Stimulated activated CD4-positive, alpha-beta T cell treated with anti-CD3 and anti-CD28 coated beads, Interleukin-4, amount 100 ng/mL, for 24 hours (primary cell): Measurements from ENCODE around the gene CPZ.

ENCODE experiments used
- DNase-seq: peaks from one replicate; pipeline ENCODE4 v3.0.0-alpha.2; 2020

CPZ gene

DNA sequence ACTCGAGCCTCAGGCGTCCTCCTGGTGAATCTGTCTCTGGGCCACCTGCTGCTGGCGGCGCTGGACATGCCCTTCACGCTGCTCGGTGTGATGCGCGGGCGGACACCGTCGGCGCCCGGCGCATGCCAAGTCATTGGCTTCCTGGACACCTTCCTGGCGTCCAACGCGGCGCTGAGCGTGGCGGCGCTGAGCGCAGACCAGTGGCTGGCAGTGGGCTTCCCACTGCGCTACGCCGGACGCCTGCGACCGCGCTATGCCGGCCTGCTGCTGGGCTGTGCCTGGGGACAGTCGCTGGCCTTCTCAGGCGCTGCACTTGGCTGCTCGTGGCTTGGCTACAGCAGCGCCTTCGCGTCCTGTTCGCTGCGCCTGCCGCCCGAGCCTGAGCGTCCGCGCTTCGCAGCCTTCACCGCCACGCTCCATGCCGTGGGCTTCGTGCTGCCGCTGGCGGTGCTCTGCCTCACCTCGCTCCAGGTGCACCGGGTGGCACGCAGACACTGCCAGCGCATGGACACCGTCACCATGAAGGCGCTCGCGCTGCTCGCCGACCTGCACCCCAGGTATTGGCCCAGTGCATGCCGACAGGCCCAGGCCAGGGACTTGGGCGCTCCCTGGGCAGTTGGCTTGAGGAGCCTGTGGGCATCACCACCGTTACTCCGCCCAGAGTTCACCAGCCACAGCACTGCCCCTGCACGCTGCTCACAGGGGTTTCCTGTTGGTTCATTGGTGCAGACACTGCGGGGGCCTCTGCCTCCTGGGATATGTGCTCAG, 11.3 kb upstream of the CPZ start:
- DNase-seq: no peak

DNA sequence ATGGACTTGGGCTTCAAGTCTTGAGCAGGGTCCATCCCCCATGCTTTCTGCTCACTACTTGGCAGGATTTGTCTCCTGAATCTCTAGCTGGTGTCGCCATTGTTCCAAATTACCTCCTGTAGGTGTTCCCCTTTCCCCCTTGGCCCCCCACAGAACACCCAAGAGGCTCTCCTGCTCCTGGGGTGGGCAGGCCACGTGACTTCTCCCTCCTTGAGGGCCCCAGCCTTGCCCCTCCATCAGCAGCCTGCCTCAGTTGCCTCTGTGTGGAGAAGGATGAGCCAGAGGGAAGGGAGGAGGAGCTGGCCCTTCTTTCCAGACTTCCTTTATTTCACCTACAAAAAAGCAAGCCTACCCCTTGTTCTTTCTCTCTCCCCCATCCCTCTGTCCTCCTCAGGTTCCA, 10.5 kb upstream of the CPZ start:
- DNase-seq: no peak

DNA sequence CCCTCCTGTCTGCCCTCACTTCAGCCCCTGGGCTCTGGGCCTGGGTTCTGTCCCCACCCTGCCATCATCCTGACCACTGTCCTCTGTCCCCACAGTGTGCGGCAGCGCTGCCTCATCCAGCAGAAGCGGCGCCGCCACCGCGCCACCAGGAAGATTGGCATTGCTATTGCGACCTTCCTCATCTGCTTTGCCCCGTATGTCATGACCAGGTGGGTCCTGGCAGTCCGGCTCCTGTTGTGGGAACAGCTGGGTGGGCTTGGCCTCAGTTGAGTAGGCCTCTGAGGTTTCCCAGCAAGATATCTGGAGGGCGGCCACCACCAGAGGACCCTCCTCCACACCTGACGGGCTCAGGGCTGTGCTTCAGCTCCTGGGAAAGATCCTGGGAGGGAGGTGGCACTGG, 10.1 kb upstream of the CPZ start:
- no peak for DNase-seq

DNA sequence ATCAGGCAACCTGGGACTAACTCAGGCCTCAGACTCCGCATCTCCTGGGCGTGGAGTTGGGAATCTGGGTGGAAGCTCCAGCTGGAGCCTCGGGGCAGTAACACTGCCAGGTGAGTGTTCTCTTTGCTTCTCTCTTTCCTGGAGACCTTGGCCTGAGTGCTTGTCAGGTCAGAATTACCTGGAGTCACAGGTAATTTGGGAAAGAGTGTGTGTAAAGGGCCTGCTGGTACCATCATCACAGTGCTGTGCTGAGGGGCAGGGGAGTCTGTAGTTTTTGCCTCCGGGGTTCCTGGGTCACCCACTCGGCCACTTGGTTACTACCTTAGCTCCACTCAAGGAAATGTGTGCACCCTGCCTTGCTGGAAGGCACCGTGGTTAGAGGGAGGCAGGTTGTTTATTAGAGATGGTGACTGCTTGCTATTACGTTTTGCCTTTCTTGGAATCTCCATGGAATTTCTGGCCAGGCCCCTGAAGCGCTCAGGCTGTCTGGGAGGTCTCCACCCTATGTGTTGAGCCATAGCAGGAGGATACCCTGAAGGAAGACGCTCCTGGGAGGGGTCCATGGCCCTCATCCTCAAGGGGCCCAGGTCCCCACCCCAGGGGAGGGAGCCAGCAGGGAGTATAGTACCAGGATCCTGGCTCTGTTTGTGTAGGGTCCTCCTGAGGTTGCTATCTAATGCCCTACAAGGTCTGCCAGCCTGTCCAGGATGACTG, 9.5 kb upstream of the CPZ start:
- DNase-seq: no peak

DNA sequence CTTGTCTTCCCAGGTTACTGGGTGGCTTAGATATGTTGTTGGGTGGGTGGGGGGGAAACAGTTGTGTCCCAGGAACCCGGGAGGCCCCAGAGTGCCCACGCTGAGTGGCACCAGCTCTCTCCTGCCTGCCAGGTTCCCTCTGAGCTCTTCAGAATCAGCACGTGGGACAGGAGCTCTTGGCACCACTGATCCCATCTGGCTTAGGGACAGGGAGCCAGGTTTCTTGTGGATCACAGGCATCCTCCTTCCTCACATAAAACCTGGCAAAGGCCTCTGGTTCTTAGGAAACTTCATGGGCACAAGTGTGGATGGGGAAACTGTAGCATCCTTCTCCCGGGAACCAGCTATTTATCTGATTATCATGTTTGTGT, 8.9 kb upstream of the CPZ start:
- DNase-seq: no peak

DNA sequence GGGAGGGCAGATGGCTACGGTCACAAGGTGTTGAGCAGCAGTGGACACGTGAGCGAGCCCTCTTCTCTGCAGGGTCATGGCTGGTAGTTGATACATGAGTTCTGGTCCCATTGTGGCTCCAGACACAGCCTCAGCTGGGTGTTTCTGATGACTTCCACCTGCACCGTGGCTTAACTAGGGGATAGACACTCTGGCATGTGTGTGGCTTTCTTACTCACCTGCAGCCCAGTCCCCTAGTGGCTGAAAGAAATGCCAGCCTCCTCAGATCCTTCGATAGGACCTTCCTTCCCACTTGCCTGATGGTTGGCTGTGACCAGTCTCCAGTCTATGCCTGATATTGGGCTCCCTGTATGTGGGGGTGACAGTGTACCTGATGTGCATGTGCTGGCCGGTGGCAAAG, 7.4 kb upstream of the CPZ start:
- no peak for DNase-seq

DNA sequence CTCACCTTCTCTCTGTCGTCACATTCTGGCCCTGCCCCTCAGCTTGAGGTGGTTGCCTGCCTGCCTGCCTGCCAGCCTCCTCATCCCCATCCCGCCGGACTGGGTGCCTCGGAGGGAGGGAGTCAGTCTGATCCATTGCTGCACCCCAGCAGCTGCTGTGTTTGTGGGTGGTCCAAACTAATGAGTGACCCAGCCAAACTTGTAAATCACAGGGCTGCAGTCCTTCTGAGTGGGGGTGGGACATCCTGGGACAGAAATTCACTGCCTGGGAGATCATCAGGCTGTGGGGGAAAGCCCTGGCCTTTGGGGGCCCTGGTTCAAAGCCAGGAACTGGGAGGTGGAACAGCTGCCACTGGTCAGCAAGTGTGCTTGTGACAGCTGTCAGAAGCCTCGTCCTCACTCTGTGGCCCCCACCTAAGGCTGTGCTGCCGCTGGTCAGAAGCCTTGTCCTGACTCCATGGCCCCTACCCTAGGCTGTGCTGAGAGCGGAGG, 6.8 kb upstream of the CPZ start:
- no peak for DNase-seq

DNA sequence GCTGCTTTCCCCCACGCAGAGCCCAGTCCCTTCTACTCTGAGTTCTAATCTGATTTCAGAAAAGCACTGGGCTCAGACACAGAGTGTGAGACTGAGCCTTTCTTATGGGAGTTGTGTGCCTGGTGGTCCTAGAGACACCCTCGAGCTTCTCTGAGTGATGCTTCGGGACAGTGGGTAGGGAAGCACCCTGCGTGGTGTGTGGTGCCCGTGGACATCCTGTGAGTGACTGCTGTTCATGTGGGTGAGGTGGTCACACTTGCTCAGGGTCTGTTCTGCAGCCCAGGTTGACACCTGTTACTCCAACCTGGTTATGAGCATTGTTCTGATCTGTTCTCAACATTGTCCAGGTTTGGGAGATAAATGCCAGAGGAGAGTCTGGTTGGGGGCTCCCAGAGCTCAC, 6.3 kb upstream of the CPZ start:
- no peak for DNase-seq

DNA sequence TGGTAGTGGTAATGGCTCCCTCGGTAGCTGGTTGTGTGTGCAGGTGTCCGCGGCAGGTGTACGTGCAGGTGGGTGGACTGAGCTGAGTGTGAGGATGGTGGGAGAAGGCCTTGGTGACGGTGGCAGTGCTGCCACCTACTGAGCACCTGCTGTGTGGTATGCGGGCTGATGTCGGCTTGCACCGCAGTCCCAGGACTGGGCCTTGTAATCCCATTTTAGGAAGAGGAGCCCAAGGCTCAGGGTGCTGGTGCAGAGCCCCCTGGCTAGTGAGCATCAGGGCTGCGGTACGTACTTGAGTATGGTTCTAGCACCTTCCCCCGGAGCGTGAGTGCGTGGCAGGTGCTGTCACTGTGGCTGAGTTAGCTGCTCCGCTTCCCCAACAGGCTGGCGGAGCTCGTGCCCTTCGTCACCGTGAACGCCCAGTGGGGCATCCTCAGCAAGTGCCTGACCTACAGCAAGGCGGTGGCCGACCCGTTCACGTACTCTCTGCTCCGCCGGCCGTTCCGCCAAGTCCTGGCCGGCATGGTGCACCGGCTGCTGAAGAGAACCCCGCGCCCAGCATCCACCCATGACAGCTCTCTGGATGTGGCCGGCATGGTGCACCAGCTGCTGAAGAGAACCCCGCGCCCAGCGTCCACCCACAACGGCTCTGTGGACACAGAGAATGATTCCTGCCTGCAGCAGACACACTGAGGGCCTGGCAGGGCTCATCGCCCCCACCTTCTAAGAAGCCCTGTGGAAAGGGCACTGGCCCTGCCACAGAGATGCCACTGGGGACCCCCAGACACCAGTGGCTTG, 5.7 kb upstream of the CPZ start:
- DNase-seq: no peak

DNA sequence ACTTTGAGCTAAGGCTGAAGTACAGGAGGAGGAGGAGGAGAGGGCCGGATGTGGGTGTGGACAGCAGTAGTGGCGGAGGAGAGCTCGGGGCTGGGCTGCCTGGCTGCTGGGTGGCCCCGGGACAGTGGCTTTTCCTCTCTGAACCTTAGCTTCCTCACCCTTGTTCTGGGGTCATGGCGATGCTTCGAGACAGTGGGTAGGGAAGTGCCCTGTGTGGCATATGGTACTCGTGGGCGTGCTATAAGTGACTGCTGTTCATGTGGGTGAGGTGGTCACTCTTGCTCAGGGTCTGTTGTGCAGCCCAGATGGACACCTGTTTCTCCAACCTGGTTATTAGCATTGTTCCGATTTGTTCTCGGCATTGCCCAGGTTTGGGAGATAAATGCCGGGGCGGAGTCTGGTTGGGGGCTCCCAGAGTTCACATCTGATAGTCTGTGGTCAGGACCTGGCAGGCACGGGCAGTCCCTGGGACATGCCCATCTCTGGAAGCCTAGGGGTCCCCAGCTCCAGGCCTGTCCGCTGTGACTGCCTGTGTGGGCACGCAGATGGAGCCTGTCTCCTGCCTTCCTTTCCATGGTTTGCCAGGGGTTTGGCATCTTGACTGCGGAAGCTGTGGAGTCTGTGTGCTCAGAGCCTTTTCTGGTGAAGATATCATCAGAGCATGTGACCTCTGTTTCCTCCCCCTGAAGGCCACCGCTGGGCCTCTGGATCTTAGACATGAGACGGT, 4.9 kb upstream of the CPZ start:
- no peak for DNase-seq

DNA sequence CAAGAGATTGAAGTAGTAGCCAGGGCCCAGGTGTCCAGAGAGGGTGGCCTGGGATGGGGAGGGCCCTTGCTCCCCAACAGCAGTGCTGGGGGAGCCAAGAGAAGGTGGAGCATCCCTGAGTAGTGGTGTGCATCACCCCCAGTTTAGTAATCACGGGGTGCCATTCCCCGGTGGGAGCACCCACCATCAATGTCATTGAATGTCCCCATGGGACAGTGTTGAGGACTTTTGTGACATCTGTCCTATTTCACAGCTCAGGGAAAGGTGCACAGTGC, 4.4 kb upstream of the CPZ start:
- no peak for DNase-seq

DNA sequence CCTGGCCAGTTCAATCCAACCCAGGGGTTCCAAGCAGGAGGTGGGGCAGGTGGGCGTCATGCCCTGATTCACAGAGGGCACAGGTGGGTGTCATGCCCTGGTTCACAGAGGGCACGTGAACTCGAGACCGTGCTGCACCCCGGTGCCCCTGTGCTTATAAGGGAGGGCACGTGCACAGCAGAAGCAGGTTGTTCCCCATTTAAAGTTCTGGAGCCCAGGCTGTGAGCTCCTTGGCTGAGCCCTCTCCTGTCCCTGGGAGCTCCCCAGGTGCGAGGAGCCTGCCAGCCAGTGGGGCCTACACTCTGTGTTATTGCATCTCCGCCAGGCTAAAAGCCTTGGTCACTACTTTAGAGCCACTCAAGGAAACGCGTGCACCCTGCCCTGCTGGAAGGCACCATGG, 3.2 kb upstream of the CPZ start:
- DNase-seq: no peak

DNA sequence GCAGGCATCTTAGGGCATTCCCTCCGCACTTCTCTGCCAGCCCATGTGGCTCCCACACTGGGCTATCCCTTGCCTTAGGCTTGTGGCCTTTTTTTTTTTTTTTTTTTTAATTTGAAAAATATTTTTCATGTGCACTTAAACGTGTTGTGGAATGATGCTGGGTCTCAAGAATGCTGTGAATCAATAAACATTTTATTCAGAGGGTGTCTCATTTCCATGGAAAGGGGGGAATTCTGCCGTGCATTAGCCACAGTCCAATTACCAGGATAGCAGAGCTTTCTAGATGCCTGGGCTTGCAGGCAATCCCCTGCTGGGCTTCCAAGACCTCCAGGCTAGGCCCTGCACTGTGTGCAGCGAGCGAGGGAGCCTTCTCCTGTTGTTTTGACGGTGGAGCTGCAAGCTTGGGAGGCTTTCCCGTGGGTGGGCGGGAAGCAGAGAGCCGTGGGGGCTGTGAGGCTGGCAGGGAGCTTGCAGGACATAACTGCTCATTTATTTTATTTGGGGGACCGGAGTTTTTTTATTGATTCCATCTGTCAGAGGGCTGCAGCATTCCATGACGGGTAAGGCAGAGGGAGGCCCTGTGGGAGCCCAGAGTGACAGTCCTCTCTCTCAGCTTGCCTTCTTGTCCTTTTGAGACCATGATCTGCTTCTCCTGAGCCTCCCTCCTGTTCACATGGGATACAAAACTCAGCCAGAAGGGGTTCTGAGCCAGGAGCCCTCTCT, 2.6 kb upstream of the CPZ start:
- no peak for DNase-seq

DNA sequence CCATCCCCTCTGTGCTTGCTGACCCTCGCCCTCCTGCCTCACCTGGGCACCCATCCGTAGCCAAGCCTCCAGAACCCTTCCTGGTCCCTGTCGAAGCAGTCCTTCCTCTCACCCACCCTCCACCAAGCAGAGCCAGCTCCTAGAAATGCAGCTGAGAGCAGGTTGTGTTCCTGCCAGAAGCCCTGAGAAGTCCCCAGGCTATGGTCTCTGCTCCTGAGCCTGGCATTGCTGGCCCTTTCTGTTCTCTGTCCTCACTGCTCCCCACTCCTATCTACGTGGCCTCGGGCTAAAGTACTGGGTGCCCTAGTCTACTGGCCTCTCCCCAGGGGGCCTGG, 2.1 kb upstream of the CPZ start:
- no peak for DNase-seq

DNA sequence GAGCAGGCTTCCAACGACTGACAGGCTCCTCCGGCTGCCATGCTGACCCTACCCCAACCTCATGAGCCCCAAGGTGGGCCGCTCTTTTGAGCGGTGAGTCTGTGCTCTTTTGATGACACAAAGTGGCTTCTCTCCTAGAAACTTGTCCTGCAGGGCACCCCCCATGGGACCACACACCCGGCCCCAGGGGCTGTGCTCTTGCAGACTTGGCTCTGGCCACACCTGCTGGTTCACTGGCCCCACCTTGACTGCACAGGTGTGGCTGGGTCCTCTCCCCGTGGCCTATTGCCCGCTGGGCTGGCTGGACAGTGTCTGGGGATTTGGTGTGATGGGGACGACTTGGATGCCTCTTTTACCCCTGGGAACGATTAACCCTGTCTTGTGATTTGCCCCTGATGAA, 1.5 kb upstream of the CPZ start:
- DNase-seq: no peak

DNA sequence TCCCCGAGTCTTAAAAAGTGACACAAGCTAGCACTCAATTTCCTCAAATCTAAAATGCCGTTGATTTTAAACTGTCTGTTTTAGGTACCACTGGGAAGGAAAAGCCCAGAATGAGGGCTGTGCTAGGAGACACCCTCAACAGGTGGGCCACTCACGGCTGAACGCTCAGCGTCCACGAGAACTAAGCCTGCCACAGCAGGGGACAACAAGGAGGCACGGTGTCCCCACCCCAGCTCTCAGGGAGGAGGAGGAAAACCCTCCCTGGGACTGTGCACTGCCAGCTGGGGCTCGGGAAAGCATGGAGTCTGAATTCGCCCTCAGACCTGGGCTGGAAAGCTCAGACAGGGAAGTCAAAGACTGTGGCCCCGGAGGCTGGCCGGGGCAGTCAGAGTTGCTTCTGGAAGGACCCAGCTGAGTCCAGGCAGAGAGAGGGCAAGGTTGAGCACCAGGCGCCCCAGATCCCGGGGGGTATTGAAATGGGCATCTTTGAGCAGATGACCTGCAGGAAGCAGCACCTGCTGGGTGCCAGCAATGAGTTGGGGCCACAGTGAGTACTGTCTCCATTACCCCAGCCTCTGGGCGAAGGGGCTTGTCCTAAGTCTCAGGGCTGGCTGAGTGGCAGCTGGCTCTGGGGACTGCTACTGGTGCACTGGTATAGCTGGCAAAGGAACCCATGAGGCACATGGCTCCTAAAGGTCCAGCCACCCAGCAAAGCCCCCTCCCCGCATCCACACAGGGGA, 769 bp upstream of the CPZ start:
- DNase-seq: no peak

DNA sequence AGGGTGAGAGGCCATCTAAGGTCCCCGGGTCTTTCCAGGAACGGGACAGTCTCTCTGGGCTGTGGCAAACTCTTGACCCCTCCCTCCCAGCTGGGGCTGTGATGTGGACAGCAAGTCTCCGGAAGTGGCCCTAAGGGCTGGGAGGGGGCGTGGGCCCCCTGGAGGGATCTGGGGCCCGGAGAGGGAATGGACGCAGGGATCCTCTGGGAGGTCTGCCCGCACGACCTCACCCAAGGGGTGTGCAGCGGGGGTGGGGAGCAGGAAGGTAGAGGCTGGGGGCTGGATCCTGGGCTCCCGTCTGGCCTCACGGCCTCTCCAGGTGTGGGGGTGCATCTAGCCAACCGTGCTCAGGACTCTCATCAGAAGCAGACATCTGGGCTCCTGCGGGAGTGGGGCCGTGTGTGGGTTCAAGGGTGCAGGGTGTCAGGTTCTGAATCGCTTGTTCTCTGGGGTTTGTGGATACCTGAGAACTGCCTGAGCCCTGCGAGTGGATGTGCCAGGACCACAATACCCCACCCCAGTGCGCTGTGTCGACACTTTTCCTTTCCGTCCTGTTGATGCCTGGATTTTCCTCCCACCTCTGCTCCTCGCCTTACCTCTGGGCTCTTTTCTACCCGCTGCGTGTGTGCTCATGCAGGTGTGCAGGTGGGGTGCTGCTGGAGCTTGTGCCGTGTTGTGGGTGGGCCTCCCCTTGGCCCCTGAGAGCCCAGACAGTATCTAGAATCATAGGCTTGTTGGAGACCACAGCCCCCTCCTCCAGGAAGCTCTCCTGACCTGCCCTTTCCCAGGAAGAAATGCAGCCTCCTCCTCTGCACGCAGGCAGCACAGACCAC, 915 bp downstream of the CPZ start:
- no peak for DNase-seq

DNA sequence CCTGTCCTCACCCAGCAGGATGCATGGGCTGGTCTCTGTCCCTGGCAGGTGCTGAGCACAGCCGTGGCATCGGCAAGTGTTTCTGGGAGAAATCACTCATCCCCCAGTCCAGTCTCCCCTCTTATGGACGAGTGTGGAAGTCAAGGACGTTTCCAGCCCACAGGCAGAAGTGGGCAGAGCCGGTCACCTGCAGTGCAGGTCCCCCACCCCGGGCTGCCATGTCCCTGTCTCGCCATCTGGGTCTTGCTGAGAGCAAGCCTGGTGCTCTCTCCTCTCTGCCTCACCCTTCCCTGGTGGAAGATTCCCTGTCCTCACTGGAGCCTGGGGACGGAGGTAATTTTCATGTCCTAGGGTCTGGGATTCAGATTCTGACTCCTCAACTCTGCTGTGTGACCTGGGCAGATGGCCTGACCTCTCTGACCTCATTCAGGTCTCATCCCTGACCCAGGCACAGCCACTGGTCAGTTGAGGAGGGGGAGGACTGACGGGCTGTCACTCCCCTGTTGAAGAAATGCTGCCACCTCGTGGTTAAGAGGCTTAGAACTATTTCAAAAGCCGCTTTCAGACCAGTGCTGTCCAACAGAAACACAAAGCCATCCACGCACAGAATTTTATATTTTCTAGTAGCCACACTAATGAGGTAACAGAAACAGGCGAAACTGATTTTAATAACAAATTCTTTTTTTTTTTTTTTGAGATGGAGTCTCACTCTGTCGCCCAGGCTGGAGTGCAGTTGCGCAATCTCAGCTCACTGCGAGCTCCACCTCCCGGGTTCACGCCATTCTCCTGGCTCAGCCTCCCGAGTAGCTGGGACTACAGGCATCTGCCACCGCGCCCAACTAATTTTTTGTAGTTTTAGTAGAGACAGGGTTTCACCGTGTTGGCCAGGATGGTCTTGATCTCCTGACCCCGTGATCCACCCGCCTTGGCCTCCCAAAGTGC, 1.8 kb downstream of the CPZ start:
- no peak for DNase-seq

DNA sequence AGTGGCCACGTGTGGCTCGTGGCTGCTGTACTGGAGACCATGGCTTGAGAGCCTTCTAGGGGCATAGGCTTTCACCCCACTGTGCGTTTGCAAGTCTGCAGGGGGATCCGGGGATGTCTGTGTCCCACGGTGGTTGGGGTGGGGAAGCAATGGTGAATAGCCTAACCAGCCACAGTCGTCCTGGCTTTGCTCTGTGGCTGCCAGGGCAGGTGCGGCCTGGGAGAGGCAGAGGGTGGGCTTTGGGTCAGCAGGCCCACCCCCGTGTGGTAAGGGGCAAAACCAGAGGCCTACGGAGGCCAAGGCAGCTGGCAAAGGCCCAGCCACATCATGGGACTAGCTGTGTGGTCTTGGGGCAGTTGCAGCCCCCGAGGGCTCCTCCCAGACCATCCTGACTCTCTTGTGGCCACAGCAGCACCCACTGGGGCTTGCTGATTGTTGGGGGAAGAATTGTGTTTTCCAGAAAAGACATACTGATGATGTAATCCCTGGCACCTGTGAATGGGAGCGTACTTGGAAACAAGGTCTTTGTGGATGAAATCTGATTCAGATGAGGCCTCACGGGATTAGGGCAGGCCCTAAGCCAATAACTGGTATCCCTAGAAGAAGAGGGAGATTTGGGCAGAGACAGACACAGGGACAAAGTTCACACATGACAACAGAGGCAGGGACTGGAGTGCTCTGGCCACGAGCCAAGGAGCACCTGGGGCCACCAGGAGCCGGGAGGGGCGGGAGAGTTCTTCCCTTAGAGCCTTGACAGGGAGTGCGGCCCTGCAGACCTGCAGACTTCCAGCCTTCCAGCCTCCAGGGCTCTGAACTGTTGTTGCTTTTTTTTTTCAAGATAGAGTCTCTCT, 2.9 kb downstream of the CPZ start:
- DNase-seq: no peak
